ENCODE measurements around the gene USP24.
"Not testable (repeated sequence)": the region's sequence is repeated elsewhere in the genome, so short reads cannot be mapped to it uniquely, and the experiment has no call there.

Gene USP24

GRCh38 chr1:55033265-55033614, 181.9 kb downstream of the USP24 start:
- DNase-seq, result no peak

GRCh38 chr1:55031098-55031497, 184.1 kb downstream of the USP24 start:
- DNase-seq, result not testable (repeated sequence)

GRCh38 chr1:55026682-55027081, 188.5 kb downstream of the USP24 start:
- not testable (repeated sequence) for DNase-seq

GRCh38 chr1:55024163-55024562, 191.0 kb downstream of the USP24 start:
- not testable (repeated sequence) for DNase-seq

- peak; percentile 90 to 92 for DNase-seq
These were observed 193.1 kb downstream of the USP24 start for GRCh38 chr1:55021942-55022546.

- DNase-seq, result no peak
These were observed 196.8 kb downstream of the USP24 start for GRCh38 chr1:55018395-55018794.

Measured in NCI-H2081 (cell line).